ENCODE measurements around the gene AGPAT3. TPM values are rescaled to one million over a fixed set of nuclear protein-coding genes. Genes with fewer than 3 reads are reported as not detected.

AGPAT3 gene, protein sequence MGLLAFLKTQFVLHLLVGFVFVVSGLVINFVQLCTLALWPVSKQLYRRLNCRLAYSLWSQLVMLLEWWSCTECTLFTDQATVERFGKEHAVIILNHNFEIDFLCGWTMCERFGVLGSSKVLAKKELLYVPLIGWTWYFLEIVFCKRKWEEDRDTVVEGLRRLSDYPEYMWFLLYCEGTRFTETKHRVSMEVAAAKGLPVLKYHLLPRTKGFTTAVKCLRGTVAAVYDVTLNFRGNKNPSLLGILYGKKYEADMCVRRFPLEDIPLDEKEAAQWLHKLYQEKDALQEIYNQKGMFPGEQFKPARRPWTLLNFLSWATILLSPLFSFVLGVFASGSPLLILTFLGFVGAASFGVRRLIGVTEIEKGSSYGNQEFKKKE
- total RNA-seq: 10 to 100 TPM; 64.5 to 77.5 TPM
- polyA plus RNA-seq (ENCODE audit: insufficient read depth, low read depth, low replicate concordance): 69.8 TPM
- long read RNA-seq, donor 1, full-length matches to known transcripts: 7 of 7 reads
- long read RNA-seq, donor 1, partial matches to known transcripts: 0 of 7 reads
- long read RNA-seq, donor 1, other reads (novel, unspliced or antisense): 0 of 7 reads
- long read RNA-seq, donor 2, full-length matches to known transcripts: 11 of 11 reads
- long read RNA-seq, donor 2, partial matches to known transcripts: 0 of 11 reads
- long read RNA-seq, donor 2, other reads (novel, unspliced or antisense): 0 of 11 reads

DNA sequence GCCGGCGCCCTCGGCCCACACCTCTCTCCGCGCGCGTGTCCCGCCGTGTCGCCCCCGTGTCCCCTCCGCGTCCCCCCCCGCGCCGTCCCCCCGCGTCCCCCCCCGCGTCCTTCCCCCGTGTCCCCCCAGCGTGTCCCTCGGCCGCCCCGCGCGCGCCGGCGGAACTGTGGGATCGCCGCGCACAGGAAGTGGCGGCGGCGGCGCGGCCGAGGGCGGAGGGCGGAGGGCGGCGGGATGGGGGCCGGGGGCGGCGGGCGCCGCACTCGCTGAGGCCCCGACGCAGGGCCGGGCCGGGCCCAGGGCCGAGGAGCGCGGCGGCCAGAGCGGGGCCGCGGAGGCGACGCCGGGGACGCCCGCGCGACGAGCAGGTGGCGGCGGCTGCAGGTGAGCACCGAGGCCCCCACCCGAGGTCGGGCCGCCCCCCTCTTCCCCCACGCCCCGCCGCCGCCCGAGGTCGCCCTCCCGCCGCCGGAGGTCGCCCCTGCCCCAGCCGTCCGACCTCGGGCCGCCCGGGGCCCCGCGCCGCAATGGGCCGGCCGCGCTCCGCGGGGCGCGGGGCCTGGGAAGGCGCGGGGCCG lies at the start of gene AGPAT3:
Gene AGPAT3 (plus strand): TSS at position 262 of the 578 bp plus-strand sequence. CDS start 94,459 bp downstream, outside the sequence.
- H3K36me3 ChIP-seq (ENCODE audit: low read depth, missing control alignments): no peaks in the 10 kb centered on the region
- no peaks in the 10 kb centered on the region for H3K9me3 ChIP-seq
- peak within 1 kb of the TSS; percentile 85 to 91 for H3K27ac ChIP-seq
- H3K27me3 ChIP-seq: no peaks in the 10 kb centered on the region
- TF ChIP-seq POLR2A (IDR thresholded peaks at IDR 0.05): no peak
- TF ChIP-seq, protein P1, sequence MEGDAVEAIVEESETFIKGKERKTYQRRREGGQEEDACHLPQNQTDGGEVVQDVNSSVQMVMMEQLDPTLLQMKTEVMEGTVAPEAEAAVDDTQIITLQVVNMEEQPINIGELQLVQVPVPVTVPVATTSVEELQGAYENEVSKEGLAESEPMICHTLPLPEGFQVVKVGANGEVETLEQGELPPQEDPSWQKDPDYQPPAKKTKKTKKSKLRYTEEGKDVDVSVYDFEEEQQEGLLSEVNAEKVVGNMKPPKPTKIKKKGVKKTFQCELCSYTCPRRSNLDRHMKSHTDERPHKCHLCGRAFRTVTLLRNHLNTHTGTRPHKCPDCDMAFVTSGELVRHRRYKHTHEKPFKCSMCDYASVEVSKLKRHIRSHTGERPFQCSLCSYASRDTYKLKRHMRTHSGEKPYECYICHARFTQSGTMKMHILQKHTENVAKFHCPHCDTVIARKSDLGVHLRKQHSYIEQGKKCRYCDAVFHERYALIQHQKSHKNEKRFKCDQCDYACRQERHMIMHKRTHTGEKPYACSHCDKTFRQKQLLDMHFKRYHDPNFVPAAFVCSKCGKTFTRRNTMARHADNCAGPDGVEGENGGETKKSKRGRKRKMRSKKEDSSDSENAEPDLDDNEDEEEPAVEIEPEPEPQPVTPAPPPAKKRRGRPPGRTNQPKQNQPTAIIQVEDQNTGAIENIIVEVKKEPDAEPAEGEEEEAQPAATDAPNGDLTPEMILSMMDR (IDR thresholded peaks at IDR 0.05): no peak
- H3K4me1 ChIP-seq: peaks cover 18% of the 10 kb centered on the region
- intact Hi-C loops (cut with DNase I; ENCODE audit: low total_unique reads): loop anchor here (10.0 kb wide), 1 partner anchor 120 kb away; no protein-coding TSS in a partner anchor
- WGBS, 2 donors: 0% methylated on average over 20 of the region's 102 CpGs; no CpG with 5 or more reads in 1 of the 2 donors
- DNase-seq: peak; percentile 26
- peak within 1 kb of the TSS; percentile 73 to 79 for H3K4me3 ChIP-seq

DNA sequence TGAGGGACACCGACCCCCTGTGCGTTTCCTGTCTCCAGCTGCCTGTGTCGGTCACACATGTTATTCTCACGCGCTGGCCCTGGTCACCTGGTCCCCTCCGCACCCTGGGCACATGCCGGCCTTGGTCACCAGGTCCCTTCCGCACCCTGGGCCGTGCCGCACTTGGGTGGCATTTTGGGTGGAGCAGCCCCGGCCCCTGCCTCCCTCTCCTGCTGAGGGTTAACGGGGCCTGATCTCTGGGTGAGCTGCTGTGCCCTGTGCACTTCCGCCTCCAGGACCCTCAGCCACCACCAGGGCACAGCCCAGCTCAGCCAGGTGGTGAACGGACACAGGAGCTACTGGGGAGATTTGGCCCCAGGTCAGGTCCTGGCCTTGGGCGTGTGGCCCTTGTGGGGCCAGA lies 49.0 kb upstream of the AGPAT3 start:
- peaks cover under 1% of the 10 kb centered on the region for H3K4me1 ChIP-seq
- H3K27me3 ChIP-seq: no peaks in the 10 kb centered on the region
- no peak overlapping the region for H3K4me3 ChIP-seq
- WGBS, 2 donors: 80 to 96% methylated on average over 13 to 15 of the region's 15 CpGs
- intact Hi-C loops (cut with DNase I; ENCODE audit: low total_unique reads): no loop called here
- H3K36me3 ChIP-seq (ENCODE audit: low read depth, missing control alignments): no peaks in the 10 kb centered on the region
- DNase-seq: no peak
- no peak overlapping the region for H3K27ac ChIP-seq
- no peaks in the 10 kb centered on the region for H3K9me3 ChIP-seq
- TF ChIP-seq POLR2A (IDR thresholded peaks at IDR 0.05): no peak
- TF ChIP-seq, protein P1 (IDR thresholded peaks at IDR 0.05): no peak

DNA sequence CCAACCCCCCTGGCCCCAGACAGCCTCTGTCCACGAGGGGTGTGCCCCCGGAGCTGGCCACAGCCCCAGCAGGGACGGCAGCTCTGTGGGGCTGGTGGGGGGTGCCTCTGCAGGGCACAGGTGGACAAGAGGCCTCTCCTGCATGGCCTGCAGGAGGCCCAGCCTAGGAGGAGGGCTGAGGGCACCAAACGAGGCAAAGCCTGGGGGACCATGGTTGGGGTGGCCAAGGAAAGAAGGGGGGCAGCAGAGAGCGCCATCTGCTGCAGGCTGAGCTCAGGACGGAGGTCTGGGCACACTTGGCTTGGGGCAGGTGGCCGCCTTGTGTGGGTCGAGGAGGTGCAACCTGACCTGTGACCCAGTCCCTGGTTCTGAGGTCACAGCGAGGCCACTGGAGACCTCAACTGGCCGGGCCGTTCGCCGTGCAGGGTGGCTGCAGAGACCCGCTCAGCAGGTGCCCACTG lies 48.4 kb upstream of the AGPAT3 start:
- no peaks in the 10 kb centered on the region for H3K4me1 ChIP-seq
- TF ChIP-seq, protein P1 (IDR thresholded peaks at IDR 0.05): no peak
- TF ChIP-seq POLR2A (IDR thresholded peaks at IDR 0.05): no peak
- no peaks in the 10 kb centered on the region for H3K36me3 ChIP-seq (ENCODE audit: low read depth, missing control alignments)
- H3K9me3 ChIP-seq: no peaks in the 10 kb centered on the region
- WGBS, 2 donors: 74 to 88% methylated on average over 7 of the region's 14 CpGs
- H3K4me3 ChIP-seq: no peak overlapping the region
- DNase-seq: no peak
- intact Hi-C loops (cut with DNase I; ENCODE audit: low total_unique reads): no loop called here
- H3K27me3 ChIP-seq: no peaks in the 10 kb centered on the region
- H3K27ac ChIP-seq: no peak overlapping the region

DNA sequence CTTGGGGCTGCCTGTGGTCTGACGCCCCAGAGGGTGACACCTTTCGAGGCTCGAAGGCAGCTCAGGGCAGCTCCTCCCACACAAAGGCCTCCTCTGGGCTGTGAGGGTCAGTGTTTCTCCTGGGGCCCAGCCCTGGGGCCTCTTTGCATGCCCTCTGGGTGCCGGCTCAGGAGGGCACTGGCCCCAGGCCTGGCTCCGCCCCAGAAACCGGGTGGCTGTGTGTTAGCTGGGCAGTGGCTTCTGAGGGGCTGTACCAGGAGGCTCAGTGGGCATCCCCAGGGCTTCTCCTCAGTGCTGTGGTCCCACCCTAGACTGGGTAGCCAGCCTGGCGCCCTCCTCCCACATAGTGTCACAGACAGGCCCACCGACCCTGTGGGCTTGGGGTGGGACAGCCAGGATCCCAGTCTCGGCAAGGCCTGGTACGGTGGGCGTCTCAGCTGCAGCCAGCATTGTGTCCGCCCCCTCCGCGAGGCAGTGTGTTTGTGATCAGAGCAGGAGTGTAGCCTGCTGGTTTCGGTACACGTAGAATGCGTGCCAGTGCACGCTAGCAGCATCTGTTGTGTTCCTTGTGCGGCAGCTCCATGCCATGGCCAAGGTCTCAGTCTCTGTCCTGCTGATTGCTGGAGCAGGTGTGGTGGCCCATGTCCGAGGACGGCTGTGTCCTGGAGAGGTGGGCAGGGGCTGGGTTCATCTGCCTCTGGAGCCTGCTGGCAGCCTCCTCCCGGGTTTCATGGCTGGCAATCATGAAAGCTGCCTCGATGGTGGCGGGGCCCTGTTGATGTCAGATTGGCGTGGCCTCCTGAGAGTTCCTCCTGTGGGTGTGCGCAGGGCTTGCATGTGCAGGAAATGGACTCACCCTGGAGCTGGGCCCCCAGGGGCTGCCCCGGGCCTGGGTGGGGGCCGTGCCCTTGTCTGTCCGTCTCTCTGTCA lies 47.6 kb upstream of the AGPAT3 start:
- DNase-seq: no peak
- WGBS, 2 donors: 91 to 98% methylated on average over 8 to 29 of the region's 29 CpGs
- H3K27me3 ChIP-seq: no peaks in the 10 kb centered on the region
- no peak overlapping the region for H3K4me3 ChIP-seq
- H3K9me3 ChIP-seq: no peaks in the 10 kb centered on the region
- TF ChIP-seq, protein P1 (IDR thresholded peaks at IDR 0.05): no peak
- no peak for TF ChIP-seq POLR2A (IDR thresholded peaks at IDR 0.05)
- no peak overlapping the region for H3K27ac ChIP-seq
- H3K4me1 ChIP-seq: no peaks in the 10 kb centered on the region
- no peaks in the 10 kb centered on the region for H3K36me3 ChIP-seq (ENCODE audit: low read depth, missing control alignments)
- intact Hi-C loops (cut with DNase I; ENCODE audit: low total_unique reads): no loop called here

Measured in testis (tissue), 5 donors.